ENCODE results near the gene CLIP1. TPM values are rescaled to one million over a fixed set of nuclear protein-coding genes. Genes with fewer than 3 reads are reported as not detected.

The CLIP1 gene
- total RNA-seq, 3 donors from 2014 or later (not counting 1 experiment from before 2014, with no cell fraction given): 67.1 to 88.5 (median 69.1) TPM

GRCh38 chr12:122297494-122297893, 125.0 kb downstream of the CLIP1 start:
- Histone ChIP-seq H3K4me1 (ENCODE audit: control insufficient read depth, insufficient read depth, low read length) (no peaks in the 10 kb centered on the region), H3K36me3 (ENCODE audit: control insufficient read depth, insufficient read depth, low read length) (peaks cover 14% of the 10 kb centered on the region), H3K4me3 (ENCODE audit: low read length) (no peak overlapping the region), H3K9me3 (ENCODE audit: control insufficient read depth, insufficient read depth, low read length) (no peaks in the 10 kb centered on the region), H3K27ac (ENCODE audit: low read length) (no peak overlapping the region), H3K27me3 (ENCODE audit: control insufficient read depth, insufficient read depth, low read length) (no peaks in the 10 kb centered on the region)
- WGBS (ENCODE audit: insufficient coverage): 96% methylated on average over 9 of the region's 9 CpGs
- DNase-seq: no peak
- Mint-ChIP-seq H3K4me1 (no peaks in the 10 kb centered on the region), H3K27ac (no peak overlapping the region), H3K36me3 (peaks cover 10% of the 10 kb centered on the region), H3K27me3 (ENCODE audit: low read depth in 2 of 2) (no peaks in the 10 kb centered on the region), H3K9me3 (no peaks in the 10 kb centered on the region), H3K4me3 (no peak overlapping the region)
- intact Hi-C loops (cut with micrococcal nuclease): no loop called here
- no peak for ATAC-seq
- TF ChIP-seq CTCF (IDR thresholded peaks at IDR 0.05): no peak

- no peak for TF ChIP-seq CTCF (IDR thresholded peaks at IDR 0.05)
- H3K4me3 Mint-ChIP-seq: no peak overlapping the region
- no peak overlapping the region for H3K27ac ChIP-seq (ENCODE audit: low read length)
- no peak overlapping the region for H3K4me3 ChIP-seq (ENCODE audit: low read length)
- peaks cover 17% of the 10 kb centered on the region for H3K36me3 ChIP-seq (ENCODE audit: control insufficient read depth, insufficient read depth, low read length)
- no peaks in the 10 kb centered on the region for H3K27me3 ChIP-seq (ENCODE audit: control insufficient read depth, insufficient read depth, low read length)
- H3K4me1 ChIP-seq (ENCODE audit: control insufficient read depth, insufficient read depth, low read length): no peaks in the 10 kb centered on the region
- no peak for ATAC-seq
- peaks cover 10% of the 10 kb centered on the region for H3K36me3 Mint-ChIP-seq
- H3K4me1 Mint-ChIP-seq: no peaks in the 10 kb centered on the region
- no peaks in the 10 kb centered on the region for H3K27me3 Mint-ChIP-seq (ENCODE audit: low read depth in 2 of 2)
- no peaks in the 10 kb centered on the region for H3K9me3 ChIP-seq (ENCODE audit: control insufficient read depth, insufficient read depth, low read length)
- intact Hi-C loops (cut with micrococcal nuclease): no loop called here
- no peak overlapping the region for H3K27ac Mint-ChIP-seq
- DNase-seq: no peak
- H3K9me3 Mint-ChIP-seq: no peaks in the 10 kb centered on the region
Observed at GRCh38 chr12:122295877-122296276, 126.6 kb downstream of the CLIP1 start.

- Histone ChIP-seq H3K4me1 (ENCODE audit: control insufficient read depth, insufficient read depth, low read length) (no peaks in the 10 kb centered on the region), H3K4me3 (ENCODE audit: low read length) (no peak overlapping the region), H3K27ac (ENCODE audit: low read length) (no peak overlapping the region), H3K27me3 (ENCODE audit: control insufficient read depth, insufficient read depth, low read length) (no peaks in the 10 kb centered on the region), H3K36me3 (ENCODE audit: control insufficient read depth, insufficient read depth, low read length) (peaks cover 13% of the 10 kb centered on the region), H3K9me3 (ENCODE audit: control insufficient read depth, insufficient read depth, low read length) (no peaks in the 10 kb centered on the region)
- Mint-ChIP-seq H3K27me3 (ENCODE audit: low read depth in 2 of 2) (no peaks in the 10 kb centered on the region), H3K9me3 (no peaks in the 10 kb centered on the region), H3K27ac (no peak overlapping the region), H3K4me1 (no peaks in the 10 kb centered on the region), H3K36me3 (peaks cover 10% of the 10 kb centered on the region), H3K4me3 (no peak overlapping the region)
- 89% methylated on average over 1 of the region's 3 CpGs for WGBS (ENCODE audit: insufficient coverage)
- no peak for ATAC-seq
- TF ChIP-seq CTCF (IDR thresholded peaks at IDR 0.05): no peak
- DNase-seq: no peak
- intact Hi-C loops (cut with micrococcal nuclease): no loop called here
Observed at GRCh38 chr12:122293081-122293480, 129.4 kb downstream of the CLIP1 start.

GRCh38 chr12:122291431-122291830, 131.0 kb downstream of the CLIP1 start:
- H3K27me3 ChIP-seq (ENCODE audit: control insufficient read depth, insufficient read depth, low read length): no peaks in the 10 kb centered on the region
- ATAC-seq: no peak
- Mint-ChIP-seq H3K36me3 (peaks cover 10% of the 10 kb centered on the region), H3K4me3 (no peak overlapping the region), H3K4me1 (no peaks in the 10 kb centered on the region), H3K9me3 (no peaks in the 10 kb centered on the region), H3K27me3 (ENCODE audit: low read depth in 2 of 2) (no peaks in the 10 kb centered on the region), H3K27ac (no peak overlapping the region)
- no peak overlapping the region for H3K27ac ChIP-seq (ENCODE audit: low read length)
- H3K36me3 ChIP-seq (ENCODE audit: control insufficient read depth, insufficient read depth, low read length): peaks cover 13% of the 10 kb centered on the region
- intact Hi-C loops (cut with micrococcal nuclease): no loop called here
- no peak overlapping the region for H3K4me3 ChIP-seq (ENCODE audit: low read length)
- H3K4me1 ChIP-seq (ENCODE audit: control insufficient read depth, insufficient read depth, low read length): no peaks in the 10 kb centered on the region
- no peak for DNase-seq
- 97% methylated on average over 6 of the region's 8 CpGs for WGBS (ENCODE audit: insufficient coverage)
- no peak for TF ChIP-seq CTCF (IDR thresholded peaks at IDR 0.05)
- H3K9me3 ChIP-seq (ENCODE audit: control insufficient read depth, insufficient read depth, low read length): no peaks in the 10 kb centered on the region
